HL-60 (cell line): Measurements from ENCODE around the gene CFAP74.

Experiments
- DNase-seq, 2 experiments: peaks; one replicate each; pipeline ENCODE4 v3.0.0-alpha.2; 2010 to 2020; ENCODE audit warnings: low read depth in 1 of 2, low spot score in 1 of 2
- H3K27ac ChIP-seq: fragments of 250-450 bp; sonication (Bioruptor Pico); replicated peaks from 2 replicates; pipeline ENCODE4 v1.5.1; 2020; ENCODE audit warnings: mild to moderate bottlenecking, moderate library complexity
- H3K27me3 ChIP-seq: fragments of 250-450 bp; sonication (Bioruptor Pico); 2 replicates; pipeline ENCODE4 v1.5.1; 2021; ENCODE audit warnings: mild to moderate bottlenecking, moderate library complexity; ENCODE audit not compliant: insufficient read depth, poor library complexity, severe bottlenecking
- H3K4me3 ChIP-seq: replicated peaks from 2 replicates; pipeline ENCODE4 v1.5.1; 2011; ENCODE audit warnings: mild to moderate bottlenecking, control low read depth, low read length; ENCODE audit not compliant: insufficient read depth
- CTCF ChIP-seq: IDR thresholded peaks from one replicate; pipeline ENCODE4 v1.5.1; 2011; ENCODE audit warnings: low read length, control low read depth, inconsistent platforms; ENCODE audit not compliant: insufficient read depth
- GABPA ChIP-seq: IDR thresholded peaks from 2 replicates; pipeline ENCODE4 v1.6.1; 2012; ENCODE audit warnings: low read depth
- POLR2AphosphoS5 ChIP-seq: IDR thresholded peaks from 2 replicates; pipeline ENCODE4 v1.6.1; 2012; ENCODE audit warnings: low read depth
- REST ChIP-seq: IDR thresholded peaks from 2 replicates; pipeline ENCODE4 v1.6.1; 2012; ENCODE audit warnings: low read depth; ENCODE audit not compliant: insufficient replicate concordance
- SPI1 ChIP-seq: IDR thresholded peaks from 2 replicates; pipeline ENCODE4 v1.6.1; 2012; ENCODE audit warnings: low read depth, mild to moderate bottlenecking, borderline replicate concordance

CFAP74 gene

GRCh38 chr1:1898246-1898933 lies 105.2 kb downstream of the CFAP74 start:
- H3K27me3 ChIP-seq, result no peaks in the 10 kb centered on the region
- no peak for DNase-seq
- no peak for TF ChIP-seq POLR2AphosphoS5
- TF ChIP-seq CTCF, result no peak
- no peak for TF ChIP-seq SPI1
- no peak for TF ChIP-seq GABPA
- TF ChIP-seq REST, result no peak
- H3K27ac ChIP-seq, result no peak overlapping the region
- no peak overlapping the region for H3K4me3 ChIP-seq

DNA sequence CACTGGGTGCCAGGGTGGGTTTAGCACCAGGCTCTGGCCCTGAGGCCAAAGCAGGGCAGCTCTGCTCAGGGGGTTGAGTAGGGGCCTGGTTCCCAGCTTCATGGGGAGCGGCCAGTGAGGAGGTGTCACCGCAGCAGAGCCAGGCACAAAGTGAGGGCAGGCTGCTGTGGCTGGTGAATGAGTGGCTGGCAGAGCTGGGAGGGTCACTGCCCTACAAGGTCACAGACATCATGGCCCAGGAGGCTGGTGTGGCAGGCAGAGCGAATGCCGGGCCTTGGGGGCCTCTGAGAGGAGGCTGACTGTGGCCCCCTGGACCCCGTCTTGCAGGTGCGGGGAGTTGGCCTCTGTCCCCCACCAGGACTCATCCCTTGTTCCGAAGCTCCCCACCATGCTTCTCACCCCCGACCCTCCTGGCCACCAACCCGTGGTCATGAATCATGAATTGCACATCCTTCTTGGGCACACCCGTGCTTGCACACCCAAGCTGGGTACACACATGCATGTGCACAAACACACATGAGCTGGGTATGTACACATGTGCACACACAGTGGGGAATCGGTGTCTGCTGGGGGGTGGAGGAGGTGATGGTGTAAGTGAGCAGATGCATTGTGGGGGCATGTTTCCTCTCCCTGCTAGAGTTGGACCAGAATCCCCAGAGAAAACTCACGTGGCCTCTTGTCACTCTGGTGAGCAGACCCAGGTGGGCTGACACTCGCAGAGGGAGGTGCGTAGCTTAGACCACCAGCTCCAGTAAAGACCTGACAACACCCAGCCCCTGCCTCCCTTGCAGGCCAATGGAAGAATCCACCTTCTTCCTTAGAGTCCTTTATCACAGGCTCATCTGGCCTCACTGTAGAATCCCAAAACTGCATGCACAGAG lies 107.9 kb downstream of the CFAP74 start:
- TF ChIP-seq GABPA (no peak), POLR2AphosphoS5 (no peak), REST (no peak), CTCF (no peak), SPI1 (no peak)
- Histone ChIP-seq H3K27ac (no peak overlapping the region), H3K27me3 (no peaks in the 10 kb centered on the region), H3K4me3 (no peak overlapping the region)
- DNase-seq, result no peak

GRCh38 chr1:1895060-1895418 lies 108.5 kb downstream of the CFAP74 start:
- TF ChIP-seq CTCF, result no peak
- no peak overlapping the region for H3K4me3 ChIP-seq
- H3K27me3 ChIP-seq, result no peaks in the 10 kb centered on the region
- H3K27ac ChIP-seq, result no peak overlapping the region
- DNase-seq, result no peak
